ENCODE results near the gene DKC1.

GRCh38 chrX:154730253-154730891, 32.3 kb upstream of the DKC1 start:
- TF ChIP-seq RARB (CRISPR knock-in tag; IDR thresholded peaks at IDR 0.05) (no peak), ISL1 (CRISPR knock-in tag; IDR thresholded peaks at IDR 0.05) (no peak; the same call in 1 of the 2 replicates), CSRNP3 (CRISPR knock-in tag; IDR thresholded peaks at IDR 0.05) (no peak), ZFP30 (CRISPR knock-in tag; IDR thresholded peaks at IDR 0.05) (no peak), CREB5 (CRISPR knock-in tag; IDR thresholded peaks at IDR 0.05; ENCODE audit: low read depth) (no peak), PPARA (CRISPR knock-in tag; IDR thresholded peaks at IDR 0.05; ENCODE audit: borderline replicate concordance) (no peak), ARNTL (CRISPR knock-in tag; IDR thresholded peaks at IDR 0.05; ENCODE audit: borderline replicate concordance, low read depth) (no peak), ZNF8 (CRISPR knock-in tag; IDR thresholded peaks at IDR 0.05) (no peak)
